Ureter (tissue), 1 donor: ENCODE data around the gene ETAA1. TPM values are rescaled to one million over a fixed set of nuclear protein-coding genes. Genes with fewer than 3 reads are reported as not detected.

ENCODE experiments used
- DNase-seq: peaks from one replicate; pipeline ENCODE4 v3.0.0-alpha.2; 2020; ENCODE audit warnings: low spot score
- total RNA-seq: library from RNA; stranded (reverse); gene quantifications from one replicate; pipeline ENCODE4 v1.2.4, GENCODE V29; 2023
- donor health status: DM: yes; HTN: yes; CAD: no.

Gene ETAA1
- total RNA-seq, 1 donor from 2014 or later, result 14.0 TPM

DNA sequence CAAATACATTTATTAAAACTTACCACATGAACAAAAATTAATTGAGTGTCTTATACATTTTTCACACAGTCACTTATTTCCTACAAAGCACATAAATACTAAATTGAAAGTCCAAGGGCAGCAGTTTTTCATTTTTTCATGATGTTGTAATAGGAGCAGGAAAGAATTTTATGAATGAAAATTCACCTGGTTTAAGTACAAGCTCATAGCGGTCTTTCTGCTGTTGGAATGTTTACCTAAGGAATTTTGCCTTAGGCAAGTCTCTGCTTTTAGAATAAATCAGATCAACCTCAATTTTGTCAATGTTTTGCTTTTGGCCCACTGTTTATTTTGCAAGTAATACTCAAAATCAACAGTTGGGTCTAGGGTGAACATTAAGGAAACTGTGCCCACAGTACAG, 40.0 kb downstream of the ETAA1 start:
- DNase-seq, result no peak

DNA sequence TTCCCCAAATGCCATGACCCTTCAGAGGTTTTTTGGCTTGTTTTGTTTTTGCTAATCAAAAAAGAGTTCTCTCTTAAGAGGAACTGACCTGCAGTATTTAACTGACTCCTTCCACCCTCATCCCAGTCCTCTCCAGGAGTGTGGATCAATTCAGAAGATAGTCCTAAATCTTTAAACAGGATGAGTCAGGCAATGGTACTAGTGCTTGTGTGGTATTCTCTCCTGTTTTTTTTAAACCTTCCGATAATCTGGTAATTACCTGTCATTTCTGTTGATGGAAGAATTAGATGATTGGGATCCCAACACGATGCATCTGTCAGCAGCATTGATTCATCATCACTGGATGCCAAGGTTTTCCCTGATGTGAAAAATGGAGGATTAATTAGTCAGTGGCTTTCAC, 41.2 kb downstream of the ETAA1 start:
- no peak for DNase-seq

GRCh38 chr2:67445652-67446268, 48.6 kb downstream of the ETAA1 start:
- no peak for DNase-seq

DNA sequence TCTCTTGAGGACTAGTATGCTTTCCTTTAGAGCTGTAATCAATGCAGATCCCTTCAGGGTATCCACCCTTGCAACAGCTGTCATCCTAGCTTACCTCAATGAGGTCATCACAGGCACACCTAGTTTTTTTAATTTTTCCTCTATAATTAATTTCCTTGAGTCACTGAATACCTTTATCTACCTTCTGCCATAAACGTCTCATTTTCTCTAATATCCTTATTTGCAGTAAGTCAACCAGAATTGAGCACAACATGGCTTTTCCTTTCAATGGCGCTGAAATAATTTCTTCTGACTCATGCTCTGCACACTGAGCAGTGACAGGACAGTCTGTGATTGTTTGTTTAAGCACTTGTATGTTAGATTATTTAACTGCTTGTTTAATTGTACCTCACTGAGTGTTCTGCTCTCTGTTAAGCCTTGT, 49.4 kb downstream of the ETAA1 start:
- no peak for DNase-seq

DNA sequence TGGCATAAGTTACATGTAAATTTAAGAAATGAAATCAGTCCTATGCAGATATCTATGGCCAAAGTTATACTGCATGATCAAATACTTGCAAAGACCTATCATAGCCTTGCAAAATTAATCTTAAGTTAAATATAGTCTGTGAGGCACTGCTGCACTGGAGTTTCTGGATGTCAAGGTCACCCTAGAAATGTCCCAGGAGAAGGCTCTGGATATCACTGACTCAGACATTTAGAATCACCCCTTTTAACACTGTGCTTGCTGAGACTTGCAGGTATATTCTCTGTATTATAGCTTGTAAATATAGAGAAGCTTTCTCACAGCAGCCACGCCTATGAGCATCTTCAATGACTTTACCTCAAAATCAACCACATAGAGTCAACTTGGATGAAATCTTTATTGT, 51.5 kb downstream of the ETAA1 start:
- no peak for DNase-seq

- peak; percentile 65 for DNase-seq
Measured at GRCh38 chr2:67451086-67451832, 54.1 kb downstream of the ETAA1 start.

DNA sequence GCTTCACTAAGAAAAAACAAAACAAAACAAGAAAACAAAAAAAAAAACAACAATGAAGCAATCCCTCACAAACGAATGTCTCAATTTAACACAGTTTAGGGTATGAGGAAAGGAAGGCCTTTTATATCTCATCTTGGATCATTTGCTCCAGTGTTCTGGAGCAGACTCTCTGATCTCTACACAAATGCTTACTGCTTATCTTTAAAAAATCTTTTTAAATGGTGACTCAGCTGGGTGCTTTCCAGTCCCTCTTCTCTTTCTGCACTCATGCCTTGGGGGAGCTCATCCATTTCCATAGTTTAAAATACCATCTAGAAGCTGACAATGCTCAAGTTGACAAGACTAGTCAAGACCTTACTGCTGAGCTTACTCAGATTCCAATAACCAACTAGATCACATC, 56.2 kb downstream of the ETAA1 start:
- DNase-seq, result no peak

- DNase-seq, result no peak
Measured at GRCh38 chr2:67455219-67456142, 58.3 kb downstream of the ETAA1 start.

- no peak for DNase-seq
Measured at GRCh38 chr2:67456428-67456827, 59.3 kb downstream of the ETAA1 start.

- no peak for DNase-seq
Measured at GRCh38 chr2:67457699-67458098, 60.6 kb downstream of the ETAA1 start.

DNA sequence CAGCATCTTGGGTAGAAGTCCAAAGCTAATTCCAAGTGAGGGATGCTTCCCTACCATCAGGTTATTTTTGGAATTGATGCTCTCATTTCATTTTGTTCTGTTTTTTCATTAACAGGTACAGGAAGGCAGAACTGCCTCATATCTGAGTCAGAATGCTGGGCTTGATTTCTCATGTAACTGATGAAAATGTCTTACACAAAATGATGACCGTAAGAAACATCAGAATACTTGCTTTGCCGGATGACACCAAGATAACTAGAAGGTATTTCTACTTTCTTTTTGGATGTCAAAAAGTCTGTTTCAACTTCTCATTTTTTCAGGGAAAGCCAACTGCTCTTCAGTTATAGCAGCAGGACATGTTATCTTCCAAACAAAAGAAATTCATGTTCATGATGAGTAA, 62.6 kb downstream of the ETAA1 start:
- DNase-seq, result no peak
